NCI-H1436 treated with DMSO at 0.1 percent for 48 hours (cell line): ENCODE results near the gene ADAT3.

Experiments
- DNase-seq: peaks from one replicate; lab custom pipeline; 2025; lab: John Stamatoyannopoulos, UW

Gene ADAT3

DNA sequence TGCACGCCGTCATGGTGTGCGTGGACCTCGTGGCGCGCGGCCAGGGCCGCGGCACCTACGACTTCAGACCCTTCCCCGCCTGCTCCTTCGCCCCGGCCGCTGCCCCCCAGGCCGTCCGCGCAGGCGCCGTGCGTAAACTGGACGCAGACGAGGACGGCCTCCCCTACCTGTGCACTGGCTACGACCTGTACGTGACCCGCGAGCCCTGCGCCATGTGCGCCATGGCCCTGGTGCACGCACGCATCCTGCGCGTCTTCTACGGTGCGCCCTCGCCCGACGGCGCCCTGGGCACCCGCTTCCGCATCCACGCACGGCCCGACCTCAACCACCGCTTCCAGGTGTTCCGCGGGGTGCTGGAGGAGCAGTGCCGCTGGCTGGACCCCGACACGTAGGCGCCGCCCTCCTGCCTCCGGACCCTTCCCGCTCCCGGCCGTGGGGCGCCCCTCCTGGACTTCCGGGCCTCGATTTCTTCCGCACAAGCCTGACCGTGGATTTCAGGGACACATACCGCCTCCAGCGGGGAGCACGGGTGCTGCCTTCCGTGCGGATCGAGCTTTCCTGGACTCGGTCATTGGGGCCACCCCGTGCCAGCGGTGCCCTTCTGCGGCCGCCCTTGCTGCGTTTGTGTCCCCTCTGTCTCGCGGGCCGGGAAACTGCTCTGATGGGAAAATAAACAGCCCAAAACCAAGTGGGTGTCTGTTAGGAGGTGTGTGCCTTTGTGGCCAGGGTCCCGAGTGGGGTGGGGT lies 7.7 kb downstream of the ADAT3 start:
- DNase-seq, result no peak

DNA sequence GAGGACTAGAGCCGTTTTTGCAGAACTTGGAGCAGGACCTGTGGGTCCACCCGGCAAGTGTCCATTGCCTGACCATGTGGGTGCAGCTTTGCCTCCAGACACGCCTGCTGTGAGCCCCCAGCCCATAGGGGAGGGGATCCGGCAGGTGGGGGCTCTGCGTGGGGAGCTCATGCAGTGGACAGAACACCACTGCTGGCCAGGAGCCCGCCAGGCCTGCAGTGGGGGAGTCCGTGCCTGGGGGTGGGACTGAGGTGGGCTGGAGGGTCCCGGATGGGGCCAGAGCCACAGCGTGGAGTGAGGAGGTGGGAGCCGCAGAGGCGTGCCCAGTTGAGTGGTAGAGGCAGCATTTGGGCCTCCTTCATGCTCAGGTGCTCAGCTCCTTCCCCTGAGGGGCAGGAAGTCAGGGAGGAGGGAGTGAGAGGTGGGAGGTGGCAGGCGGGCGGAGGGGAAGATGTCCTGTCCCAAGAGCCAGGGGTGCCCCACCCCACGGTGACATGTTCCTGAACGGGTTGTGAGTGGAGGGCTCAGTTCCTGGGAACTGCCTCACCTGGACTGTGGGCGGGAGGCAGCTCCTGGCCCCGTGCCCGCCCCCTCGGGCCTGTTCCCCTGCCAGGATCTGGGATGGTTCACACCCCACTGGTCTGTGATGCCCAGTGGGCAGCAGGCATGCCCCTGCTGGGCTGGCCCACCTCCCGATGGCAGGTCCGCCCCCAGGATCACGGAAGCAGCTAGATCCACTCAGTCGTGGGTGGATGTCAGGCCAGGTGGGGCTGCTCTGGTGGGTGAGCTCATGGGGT lies 8.8 kb downstream of the ADAT3 start:
- DNase-seq, result no peak

DNA sequence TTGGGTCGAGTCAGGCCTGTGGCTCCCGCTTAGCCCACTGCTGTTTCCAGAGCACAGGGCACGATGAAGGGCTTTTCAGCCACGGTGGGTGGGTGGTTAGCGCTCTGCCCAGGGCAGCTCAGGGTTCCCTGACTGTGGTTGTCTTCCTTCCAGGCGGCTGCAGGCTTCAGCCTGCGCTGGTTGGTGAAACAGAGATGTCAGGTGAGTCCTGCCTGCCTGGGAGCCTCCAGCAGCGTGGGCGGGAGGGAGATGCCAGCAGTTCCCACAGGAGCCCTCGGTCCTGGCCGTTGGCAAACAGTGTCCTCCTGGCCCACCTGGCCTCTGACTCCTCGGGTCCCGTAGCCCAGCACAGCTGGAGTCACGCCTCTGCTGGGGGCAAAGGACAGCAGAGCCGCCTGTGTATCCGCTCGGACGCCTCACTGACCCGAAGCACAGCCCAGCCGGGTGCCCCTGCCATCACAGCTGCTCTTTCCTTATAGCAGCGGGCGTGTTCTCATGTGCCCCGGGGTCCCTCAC lies 9.7 kb downstream of the ADAT3 start:
- no peak for DNase-seq

DNA sequence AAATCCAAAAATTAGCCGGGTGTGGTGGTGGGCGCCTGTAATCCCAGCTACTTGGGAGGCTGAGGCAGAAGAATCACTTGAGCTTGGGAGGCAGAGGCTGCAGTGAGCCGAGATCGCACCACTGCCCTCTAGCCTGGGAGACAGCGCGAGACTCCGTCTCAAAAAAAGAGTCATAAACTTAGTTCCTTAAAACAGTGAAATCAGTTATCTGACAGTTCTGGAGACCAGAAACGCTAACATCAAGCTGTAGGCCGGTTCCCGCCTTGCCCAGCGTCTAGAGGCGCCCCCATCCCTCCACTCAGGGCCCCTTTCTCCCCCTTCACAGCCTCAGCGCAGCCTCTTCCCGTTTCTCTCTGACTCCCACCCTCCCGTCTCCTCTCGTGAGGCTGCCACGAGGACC lies 11.9 kb downstream of the ADAT3 start:
- no peak for DNase-seq

DNA sequence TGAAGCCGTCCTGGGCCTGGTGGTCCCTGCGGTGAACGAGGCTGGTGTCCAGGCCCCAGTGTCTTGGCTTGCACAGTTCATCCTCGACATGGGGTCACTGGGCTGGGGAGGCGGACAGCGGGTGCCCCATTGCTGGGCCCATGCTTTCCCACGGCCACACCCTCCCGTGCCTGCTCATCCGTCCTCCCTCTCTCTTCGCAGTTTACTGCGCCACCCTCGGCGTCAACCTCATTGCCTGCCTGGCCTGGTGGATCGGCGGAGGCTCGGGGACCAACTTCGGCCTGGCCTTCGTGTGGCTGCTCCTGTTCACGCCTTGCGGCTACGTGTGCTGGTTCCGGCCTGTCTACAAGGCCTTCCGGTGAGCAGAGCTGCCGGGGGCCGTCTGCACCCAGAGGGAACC lies 12.7 kb downstream of the ADAT3 start:
- DNase-seq, result no peak

DNA sequence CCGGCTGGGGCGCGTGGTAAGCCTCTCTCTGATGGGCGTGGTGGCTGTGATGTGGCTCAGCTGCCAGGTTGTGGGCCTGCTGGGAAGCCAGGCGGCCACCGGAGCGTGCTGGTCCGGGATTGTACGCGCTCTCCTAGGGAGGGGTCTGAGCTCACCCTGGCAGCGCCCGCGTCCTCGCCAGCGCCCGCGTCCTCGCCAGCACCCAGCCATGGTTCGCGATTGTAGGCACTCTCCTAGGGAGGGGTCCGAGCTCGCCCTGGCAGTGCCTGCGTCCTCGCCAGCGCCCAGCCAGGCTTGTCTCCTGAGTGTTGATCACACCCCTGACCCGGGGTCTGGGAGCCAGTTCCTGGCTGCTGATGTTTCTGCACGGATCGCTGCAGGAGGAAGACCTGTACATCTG lies 13.8 kb downstream of the ADAT3 start:
- no peak for DNase-seq

DNA sequence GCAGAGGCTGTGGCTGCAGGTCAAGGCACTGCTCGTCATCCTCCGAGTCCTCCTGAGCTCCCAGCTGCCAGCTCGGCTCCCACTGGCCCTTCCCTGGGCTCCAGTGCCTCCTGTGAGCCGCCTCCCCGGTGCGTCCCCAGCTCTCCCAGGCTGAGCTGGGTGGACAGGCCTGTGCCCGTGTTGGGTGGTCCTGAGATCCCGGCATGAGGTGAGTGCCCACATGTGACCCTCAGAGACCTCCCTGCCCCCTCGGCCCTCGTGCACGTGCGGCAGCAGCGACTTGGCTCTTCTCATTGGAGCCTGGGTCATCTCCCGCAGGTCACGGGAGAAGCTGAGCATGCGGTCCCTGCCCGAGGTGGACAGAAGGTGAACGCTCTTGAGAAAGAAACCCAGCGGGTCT lies 15.4 kb downstream of the ADAT3 start:
- DNase-seq, result no peak

DNA sequence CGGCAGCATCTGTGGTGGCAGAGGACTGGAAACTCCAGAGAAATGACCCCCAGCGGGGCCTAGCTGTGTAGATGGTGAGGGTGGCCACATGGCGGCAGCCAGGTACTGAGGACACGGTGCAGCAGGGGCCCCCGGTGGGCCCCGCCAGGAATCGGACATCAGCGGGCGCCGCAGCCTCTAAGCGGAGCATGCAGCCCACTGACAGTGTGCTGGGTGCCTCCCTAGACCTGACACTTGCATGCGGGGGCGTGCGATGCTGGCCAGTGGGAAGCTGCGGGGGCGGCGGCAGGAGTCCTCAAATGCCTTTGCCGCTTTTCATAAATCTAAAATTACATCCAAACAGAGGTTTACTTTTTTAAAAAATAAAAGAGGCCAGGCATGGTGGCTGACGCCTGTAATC lies 16.1 kb downstream of the ADAT3 start:
- no peak for DNase-seq

DNA sequence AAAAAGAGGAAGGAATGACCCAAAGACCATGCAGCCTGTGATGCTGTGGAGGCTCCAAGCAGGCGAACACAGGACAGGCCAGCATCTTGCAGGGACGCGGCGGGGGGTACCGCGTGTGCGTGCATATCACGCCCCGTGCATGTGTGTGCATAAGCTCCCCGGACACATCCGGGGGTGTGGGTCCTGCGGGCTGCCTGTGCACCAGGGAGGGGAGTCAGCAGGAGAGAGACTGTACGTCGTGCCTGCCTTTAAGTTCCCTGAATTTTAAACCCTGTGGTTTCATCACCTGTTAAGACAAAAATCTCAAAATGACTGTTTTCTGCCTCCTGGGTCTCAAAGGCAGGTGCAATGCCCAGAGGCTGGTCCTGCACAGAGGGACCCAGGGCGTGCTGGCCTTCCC lies 16.6 kb downstream of the ADAT3 start:
- no peak for DNase-seq

DNA sequence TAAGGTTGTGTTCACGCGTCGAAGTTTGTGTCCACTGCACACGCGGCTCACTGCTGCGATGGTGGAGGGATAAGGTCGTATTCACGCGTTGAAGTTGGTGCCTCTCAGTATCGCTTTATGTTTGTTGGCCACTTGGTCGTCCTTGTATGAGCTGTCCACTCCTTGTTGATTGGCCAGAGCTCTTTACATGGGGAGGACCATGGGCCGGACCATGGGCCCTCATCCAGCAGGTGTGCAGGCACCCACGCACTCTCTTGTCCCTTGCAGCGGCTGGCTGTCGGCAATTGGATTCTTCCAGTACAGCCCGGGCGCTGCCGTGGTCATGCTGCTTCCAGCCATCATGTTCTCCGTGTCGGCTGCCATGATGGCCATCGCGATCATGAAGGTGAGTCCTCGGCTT lies 17.6 kb downstream of the ADAT3 start:
- no peak for DNase-seq

DNA sequence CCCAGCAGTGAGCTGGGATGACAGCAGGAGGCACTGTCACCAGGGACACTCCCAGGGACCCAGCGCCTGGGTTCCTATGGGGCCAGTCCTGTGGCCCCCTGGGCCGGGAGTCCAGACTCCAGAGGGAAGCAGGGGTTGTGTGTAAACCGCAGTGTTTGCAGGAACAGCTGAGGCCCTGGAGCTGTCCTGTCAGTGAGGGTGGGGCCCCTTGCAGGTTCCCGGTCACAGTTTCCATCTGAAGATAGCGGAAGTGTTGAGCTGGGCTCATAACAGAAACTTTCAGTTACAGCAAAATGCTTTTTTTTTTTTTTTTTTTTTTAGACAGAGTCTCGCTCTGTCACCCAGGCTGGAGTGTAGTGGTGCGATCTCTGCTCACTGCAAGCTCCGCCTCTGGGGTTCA lies 18.1 kb downstream of the ADAT3 start:
- no peak for DNase-seq

DNA sequence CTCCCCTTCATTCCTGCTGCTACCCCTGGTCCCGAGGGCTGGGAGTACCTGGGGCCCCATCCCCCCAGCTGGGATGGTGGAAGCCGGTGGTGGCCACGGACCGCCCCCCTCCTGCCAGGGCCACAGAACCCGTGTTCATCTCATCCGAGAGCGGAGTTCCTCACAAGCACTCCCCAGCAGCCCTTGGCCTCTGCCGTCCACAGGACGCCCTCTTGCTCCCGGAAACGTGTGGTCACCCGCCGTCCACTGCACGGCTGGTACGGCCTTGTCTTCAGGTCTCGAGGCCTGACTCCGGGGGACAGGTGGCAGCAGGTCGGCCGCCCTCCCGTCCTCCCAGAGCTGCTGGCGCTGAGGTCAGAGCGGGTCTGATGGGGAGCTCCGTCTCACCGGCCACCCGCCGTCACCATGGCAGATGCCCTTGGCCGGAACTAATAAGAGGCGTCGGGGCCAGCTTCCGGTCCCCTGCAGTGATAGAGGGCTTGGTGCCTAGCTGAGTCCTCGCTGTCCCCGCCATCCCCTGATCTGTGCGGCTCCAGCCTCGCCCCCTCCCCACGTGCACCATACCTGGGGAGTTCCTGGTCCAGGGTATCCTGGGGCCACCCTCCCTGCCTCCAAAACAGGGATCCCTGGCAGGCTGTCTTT lies 19.2 kb downstream of the ADAT3 start:
- no peak for DNase-seq

DNA sequence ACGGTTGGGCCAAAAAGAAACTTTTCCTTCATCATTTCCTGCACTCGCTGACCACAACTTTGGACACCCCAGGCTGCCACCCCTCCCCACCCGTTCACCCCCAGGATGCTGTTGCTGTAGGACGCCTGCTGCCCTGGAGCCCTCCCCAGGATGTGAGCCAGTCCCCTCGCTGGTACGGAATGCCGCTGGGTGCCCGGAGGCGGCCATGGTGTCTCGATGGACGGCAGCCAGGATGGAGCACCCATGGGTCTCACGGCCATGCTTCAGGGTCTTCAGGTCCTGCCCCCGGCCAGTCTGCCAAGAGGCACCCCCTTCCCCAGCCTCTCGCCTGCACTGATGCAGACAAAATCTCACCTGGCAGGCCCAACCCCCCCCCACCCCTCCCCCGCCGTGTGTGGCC lies 20.3 kb downstream of the ADAT3 start:
- no peak for DNase-seq

DNA sequence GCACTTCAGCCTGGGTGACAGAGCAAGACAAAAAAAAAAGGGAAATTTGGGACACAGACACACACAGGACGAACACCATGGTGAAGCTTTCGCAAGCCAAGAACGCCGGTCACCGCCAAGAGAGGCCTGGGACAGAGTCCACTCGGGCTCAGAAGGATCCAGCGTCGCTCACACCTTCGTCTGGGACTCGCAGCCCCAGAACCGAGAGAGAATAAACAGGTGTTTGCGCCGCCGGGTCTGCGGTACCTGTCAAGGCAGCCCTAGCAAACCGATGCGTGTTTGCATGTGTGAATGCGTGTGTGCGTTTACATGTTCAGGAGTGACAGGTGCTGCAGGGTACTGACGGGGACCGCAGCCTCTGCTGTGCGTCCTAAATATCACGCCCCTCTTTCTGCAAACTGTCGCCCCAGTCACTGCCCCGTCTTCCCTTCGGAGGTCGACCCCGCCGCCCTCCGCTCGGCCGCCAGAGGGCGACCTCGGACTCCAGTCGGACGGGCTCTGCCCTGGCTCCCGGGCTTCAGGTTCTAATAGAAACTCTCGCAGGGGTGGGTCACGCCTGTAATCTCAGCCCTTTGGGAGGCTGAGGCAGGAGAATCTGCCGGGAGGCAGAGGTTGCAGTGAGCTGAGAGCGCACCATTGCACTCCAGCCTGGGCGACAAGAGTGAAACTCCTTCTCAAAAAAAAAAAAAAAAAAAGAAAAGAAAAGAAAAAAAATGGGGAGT lies 24.0 kb downstream of the ADAT3 start:
- DNase-seq, result no peak

DNA sequence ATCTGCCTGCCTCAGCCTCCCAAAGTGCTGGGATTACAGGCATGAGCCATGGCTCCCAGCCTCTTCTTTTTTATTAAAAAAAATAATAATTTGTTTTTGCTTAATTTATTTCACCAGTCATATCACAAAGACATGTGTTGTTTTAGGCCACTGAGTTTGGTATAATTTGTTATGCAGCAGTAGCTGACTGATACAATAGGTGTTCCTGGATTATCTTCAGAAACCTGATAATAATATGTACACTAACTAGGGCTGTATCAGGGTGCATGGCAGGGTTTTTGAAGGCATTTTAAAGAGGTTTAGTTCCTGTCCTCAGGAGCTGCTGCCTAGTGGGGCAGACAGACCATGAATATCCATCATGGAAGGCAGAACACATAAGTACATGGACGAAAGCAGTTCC lies 26.2 kb downstream of the ADAT3 start:
- DNase-seq, result no peak

DNA sequence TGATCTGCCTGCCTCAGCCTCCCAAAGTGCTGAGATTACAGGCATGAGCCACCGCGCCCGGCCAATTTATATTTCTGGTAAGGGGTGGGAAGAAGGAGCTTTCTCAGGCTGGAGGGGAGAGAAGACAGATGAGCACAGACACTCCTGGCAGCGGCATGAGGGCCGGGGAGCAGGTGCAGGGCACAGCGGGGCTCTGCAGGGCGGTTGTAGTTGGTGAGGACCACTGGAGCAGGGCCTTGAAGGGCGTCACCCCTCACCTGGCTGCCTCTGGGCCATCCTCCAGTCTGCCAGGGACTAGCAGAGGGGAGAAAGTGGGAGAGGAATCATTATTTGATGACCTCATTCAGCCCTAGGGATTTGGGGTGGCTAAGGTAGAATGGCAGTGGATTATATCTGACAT lies 27.2 kb downstream of the ADAT3 start:
- DNase-seq, result no peak

DNA sequence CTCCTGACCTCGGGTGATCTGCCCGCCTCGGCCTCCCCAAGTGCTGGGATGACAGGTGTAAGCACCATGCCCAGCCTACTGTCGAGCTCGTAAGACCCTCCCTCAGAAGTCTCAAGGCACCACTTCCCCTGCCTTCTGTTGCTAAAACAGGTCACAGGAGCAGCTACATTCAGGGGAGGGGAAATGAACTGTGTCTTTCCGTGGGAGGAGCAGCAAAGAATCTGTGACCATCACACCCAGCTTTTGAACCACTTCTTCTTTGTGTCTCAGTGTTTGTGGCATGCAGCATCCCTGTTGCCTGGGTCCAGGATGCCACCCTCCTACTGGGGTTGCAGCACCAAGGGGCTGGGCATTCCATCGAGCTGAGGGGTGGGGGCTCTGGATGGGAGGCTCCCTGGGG lies 28.0 kb downstream of the ADAT3 start:
- no peak for DNase-seq

DNA sequence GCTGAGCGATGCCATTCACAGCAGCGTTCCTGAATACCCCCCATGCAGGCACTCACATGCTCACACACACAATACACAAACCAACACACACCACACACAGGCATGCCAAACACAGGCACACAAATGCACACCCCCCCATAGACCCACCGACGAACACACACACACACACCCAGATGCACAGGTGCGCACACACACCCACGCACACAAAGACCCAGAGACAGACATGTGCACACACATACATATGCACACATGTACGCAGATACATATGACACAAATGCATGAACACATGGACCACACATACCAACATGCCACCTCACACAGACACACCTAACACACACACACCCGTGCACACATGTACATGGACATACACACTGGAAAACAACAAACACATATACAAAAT lies 28.7 kb downstream of the ADAT3 start:
- DNase-seq, result no peak

DNA sequence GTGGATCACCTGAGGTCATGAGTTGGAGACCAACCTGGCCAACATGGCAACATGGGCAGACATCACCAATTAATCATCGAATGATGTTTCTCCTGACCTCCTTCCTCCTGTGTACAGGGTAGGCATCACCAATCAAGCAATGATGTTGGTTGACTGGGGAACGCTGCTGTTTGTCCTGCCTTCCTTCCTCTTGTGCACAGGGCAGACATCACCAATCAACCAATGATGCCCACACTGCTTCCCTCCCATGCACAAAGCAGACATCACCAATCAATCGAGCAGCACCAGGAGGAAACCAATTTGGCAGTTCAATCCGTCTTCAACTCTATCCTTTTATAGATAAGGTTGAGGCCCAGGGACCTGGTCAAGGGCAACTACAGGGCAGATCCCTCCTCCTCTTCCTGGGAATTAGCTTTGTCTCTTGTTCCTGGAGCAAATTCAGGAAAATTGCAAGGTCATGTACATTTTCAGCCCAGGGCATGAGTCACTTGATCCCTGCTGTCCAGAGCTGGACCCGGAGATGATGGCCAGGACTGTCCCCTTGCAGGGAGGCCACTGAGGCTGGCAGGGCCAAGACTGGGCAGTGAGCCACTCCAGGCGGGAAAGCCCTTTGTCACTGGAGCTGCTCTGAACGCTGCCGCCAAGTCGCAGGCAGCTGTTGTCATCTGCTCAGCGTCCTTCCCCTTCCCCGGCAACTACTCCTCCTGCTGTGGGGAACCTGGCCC lies 30.4 kb downstream of the ADAT3 start:
- no peak for DNase-seq

DNA sequence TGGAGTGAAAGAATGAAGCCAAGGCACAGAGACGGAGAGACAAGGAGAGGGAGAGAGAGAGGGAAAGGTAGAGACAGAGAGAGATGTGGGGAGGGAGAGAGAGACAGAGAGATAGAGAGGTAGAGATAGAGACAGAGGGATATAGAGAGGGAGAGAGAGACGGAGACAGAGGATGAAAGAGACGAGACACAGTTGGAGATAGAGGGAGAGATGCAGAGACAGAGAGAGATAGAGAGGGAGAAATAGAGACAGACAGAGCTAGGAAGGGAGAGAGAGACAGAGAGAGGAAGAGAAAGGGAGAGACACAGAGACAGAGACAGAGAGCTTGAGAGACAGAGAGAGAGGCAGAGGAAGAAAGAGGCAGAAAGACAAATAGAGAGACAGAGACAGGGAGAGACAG lies 31.2 kb downstream of the ADAT3 start:
- DNase-seq, result no peak

DNA sequence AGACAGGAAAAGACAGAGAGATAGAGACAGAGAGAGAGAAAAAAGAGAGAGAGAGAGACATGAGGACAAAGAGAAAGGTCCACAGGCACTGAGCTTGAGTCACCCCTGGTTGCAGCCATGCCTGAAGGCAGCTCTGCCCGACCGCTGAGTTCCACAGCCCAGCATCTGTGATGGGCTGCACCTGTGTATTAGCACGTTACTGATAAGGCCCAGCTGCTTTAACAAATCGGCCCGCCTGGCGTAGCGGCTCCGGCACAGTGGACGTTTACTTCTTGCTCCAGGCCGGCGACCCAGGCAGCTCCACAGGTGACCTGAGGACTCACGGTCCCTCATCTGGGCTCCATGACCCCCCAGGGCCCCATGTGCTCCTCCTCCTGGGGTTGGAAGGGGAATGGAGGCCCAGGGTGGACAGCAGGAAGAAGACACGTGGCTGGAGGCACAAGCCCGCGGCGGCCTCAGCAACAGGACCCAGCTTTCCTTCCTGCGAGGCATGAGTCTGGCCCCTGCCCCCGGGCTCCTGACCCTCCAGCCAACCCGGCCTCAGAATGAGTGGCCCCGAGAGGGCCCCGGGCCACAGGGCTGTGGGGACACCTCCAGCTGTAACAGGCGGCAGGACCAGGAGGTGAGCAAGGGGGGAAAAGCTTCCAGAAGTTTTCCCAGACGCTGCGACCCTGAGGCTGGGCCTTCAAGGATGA lies 31.9 kb downstream of the ADAT3 start:
- no peak for DNase-seq
